ENCODE measurements around the gene RUFY1.

GRCh38 chr5:179620703-179621350 lies 70.5 kb downstream of the RUFY1 start:
- TF ChIP-seq, protein P1, sequence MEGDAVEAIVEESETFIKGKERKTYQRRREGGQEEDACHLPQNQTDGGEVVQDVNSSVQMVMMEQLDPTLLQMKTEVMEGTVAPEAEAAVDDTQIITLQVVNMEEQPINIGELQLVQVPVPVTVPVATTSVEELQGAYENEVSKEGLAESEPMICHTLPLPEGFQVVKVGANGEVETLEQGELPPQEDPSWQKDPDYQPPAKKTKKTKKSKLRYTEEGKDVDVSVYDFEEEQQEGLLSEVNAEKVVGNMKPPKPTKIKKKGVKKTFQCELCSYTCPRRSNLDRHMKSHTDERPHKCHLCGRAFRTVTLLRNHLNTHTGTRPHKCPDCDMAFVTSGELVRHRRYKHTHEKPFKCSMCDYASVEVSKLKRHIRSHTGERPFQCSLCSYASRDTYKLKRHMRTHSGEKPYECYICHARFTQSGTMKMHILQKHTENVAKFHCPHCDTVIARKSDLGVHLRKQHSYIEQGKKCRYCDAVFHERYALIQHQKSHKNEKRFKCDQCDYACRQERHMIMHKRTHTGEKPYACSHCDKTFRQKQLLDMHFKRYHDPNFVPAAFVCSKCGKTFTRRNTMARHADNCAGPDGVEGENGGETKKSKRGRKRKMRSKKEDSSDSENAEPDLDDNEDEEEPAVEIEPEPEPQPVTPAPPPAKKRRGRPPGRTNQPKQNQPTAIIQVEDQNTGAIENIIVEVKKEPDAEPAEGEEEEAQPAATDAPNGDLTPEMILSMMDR (IDR thresholded peaks at IDR 0.05), result no peak
- no peak for TF ChIP-seq ZFX (IDR thresholded peaks at IDR 0.05; ENCODE audit: borderline replicate concordance)
